NT2/D1 (cell line): ENCODE measurements around the gene CPXM2.

ENCODE experiments used
- DNase-seq: peaks from one replicate; pipeline ENCODE4 v3.0.0-alpha.2; 2011; ENCODE audit warnings: low read depth, low spot score
- H3K27me3 ChIP-seq: 2 replicates; pipeline ENCODE4 v1.6.0; 2011; ENCODE audit warnings: mild to moderate bottlenecking; ENCODE audit not compliant: insufficient read length, insufficient read depth
- H3K36me3 ChIP-seq: 2 replicates; pipeline ENCODE4 v1.6.1; 2011; ENCODE audit warnings: mild to moderate bottlenecking, low read length, mixed read lengths; ENCODE audit not compliant: insufficient read depth, insufficient read length
- H3K4me1 ChIP-seq: 2 replicates; pipeline ENCODE4 v1.5.1; 2011; ENCODE audit not compliant: insufficient read depth, insufficient read length
- H3K4me3 ChIP-seq: 2 replicates; pipeline ENCODE4 v1.5.1; 2011; ENCODE audit warnings: low read depth; ENCODE audit not compliant: insufficient read length
- H3K9ac ChIP-seq: 2 replicates; pipeline ENCODE4 v1.6.0; 2011; ENCODE audit warnings: low read depth; ENCODE audit not compliant: insufficient read length
- H3K9me3 ChIP-seq: 2 replicates; pipeline ENCODE4 v1.5.1; 2011; ENCODE audit warnings: mild to moderate bottlenecking, low read length; ENCODE audit not compliant: insufficient read depth
- SUZ12 ChIP-seq: IDR thresholded peaks from 2 replicates; pipeline ENCODE4 v1.6.1; 2011; ENCODE audit not compliant: insufficient read length, insufficient read depth; ENCODE audit errors: extremely low read depth
- YY1 ChIP-seq: IDR thresholded peaks from 2 replicates; pipeline ENCODE4 v1.6.1; 2011; ENCODE audit not compliant: insufficient read length, insufficient read depth
- ZNF274 ChIP-seq: IDR thresholded peaks from 2 replicates; pipeline ENCODE4 v1.6.1; 2011; ENCODE audit warnings: mild to moderate bottlenecking, low read depth, low read length

The CPXM2 gene

DNA sequence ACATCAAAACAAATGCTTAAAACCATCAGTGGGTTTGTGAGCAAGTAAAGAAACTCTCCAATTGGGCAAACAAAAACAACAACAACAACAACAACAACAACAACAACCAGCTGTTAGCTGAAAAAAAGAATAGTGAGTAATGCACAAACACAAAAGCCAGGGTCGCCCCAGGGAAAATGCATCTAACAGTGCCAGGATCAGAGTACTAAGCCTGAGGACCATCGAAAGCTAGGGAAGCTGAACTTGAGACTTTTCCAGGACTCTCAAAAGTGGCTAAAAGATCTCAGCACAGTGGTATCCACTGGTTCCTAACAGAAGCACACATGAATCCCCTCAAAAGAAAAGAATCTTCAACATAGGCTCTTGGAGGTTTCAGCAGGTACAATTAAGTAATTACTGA, 83.3 kb downstream of the CPXM2 start:
- Histone ChIP-seq H3K9me3 (peaks cover 7% of the 10 kb centered on the region; the same call in 1 of the 2 replicates), H3K36me3 (no peaks in the 10 kb centered on the region), H3K27me3 (no peaks in the 10 kb centered on the region), H3K9ac (no peak overlapping the region), H3K4me3 (no peak overlapping the region), H3K4me1 (no peaks in the 10 kb centered on the region)
- DNase-seq: no peak
- TF ChIP-seq SUZ12: no peak
- TF ChIP-seq YY1: no peak

DNA sequence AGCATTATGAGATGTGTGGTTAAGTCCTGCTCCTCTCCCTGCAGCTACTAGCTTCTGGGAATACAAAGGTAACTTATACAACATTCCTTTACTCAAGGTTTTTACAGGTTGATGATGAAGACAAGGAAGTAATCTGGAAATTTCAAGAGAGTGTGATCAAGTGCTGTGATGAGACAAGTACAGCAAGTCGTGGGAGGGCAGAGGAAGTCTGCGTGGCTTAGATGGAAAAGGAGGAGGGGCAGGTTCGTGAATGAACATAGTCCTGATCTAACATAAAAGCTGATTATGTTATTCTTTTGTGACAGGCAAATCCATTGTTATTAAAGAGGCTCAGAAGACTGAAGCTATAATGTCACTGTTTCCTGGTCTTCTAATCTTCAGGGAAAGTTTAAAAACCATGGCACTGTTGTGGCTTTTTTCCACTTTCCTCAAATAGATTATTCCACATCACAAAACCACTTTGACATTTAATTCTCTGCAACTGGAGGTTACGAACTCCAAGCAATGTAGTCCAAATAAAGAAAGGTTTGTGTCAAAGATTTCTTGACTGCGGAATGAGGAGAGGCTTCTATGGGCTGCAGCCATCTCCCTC, 84.1 kb downstream of the CPXM2 start:
- no peaks in the 10 kb centered on the region for H3K36me3 ChIP-seq
- H3K9ac ChIP-seq: no peak overlapping the region
- H3K4me1 ChIP-seq: no peaks in the 10 kb centered on the region
- H3K4me3 ChIP-seq: no peak overlapping the region
- DNase-seq: no peak
- TF ChIP-seq SUZ12 (no peak), ZNF274 (no peak), YY1 (no peak)
- peaks cover 7% of the 10 kb centered on the region; the same call in 1 of the 2 replicates for H3K9me3 ChIP-seq
- H3K27me3 ChIP-seq: no peaks in the 10 kb centered on the region

DNA sequence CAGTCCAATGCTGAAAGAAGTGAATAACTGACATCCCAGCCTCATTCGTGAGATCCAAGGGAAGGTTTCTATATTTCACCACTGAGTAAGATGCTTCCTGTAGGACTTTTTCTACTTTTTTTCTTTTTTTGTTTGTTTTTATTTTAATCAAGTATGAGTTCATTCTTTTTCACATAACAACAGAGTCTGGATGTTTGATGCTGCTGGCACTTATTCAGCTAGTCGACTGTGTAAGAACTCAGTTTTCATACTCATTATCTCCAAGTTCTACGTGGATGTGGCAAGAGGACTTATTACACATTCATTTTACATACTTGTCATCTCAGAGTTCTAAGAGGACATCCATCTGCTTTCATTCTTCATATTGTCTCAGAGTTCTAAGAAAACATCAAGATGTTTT, 86.9 kb downstream of the CPXM2 start:
- no peaks in the 10 kb centered on the region for H3K36me3 ChIP-seq
- H3K27me3 ChIP-seq: no peaks in the 10 kb centered on the region
- no peak overlapping the region for H3K4me3 ChIP-seq
- H3K9ac ChIP-seq: no peak overlapping the region
- no peak for TF ChIP-seq YY1
- TF ChIP-seq ZNF274: no peak
- no peak for TF ChIP-seq SUZ12
- no peaks in the 10 kb centered on the region for H3K4me1 ChIP-seq
- DNase-seq: no peak
- H3K9me3 ChIP-seq: peaks cover 12% of the 10 kb centered on the region

DNA sequence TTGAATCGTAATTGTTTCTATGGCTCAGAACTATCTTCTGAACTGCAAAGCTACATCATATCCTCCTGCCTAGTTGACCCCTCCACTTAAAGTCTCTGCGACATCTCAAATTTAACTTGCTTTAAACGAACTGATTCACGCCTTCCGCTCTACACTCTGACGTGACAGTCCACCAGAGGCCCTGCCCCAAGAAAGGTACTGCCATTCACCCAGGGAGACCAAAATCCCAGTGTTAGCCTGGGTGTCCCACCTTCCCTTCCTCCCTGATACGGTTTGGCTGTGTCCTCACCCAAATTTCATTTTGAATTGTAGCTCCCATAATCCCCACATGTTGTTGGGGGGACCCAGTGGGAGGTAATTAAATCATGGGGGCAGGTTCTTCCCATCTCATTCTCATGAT, 90.8 kb downstream of the CPXM2 start:
- Histone ChIP-seq H3K9me3 (peaks cover 22% of the 10 kb centered on the region; the same call in 1 of the 2 replicates), H3K9ac (no peak overlapping the region), H3K27me3 (no peaks in the 10 kb centered on the region), H3K4me3 (no peak overlapping the region), H3K36me3 (no peaks in the 10 kb centered on the region), H3K4me1 (peaks cover 2% of the 10 kb centered on the region)
- no peak for TF ChIP-seq YY1
- TF ChIP-seq ZNF274: no peak
- no peak for TF ChIP-seq SUZ12
- DNase-seq: no peak

DNA sequence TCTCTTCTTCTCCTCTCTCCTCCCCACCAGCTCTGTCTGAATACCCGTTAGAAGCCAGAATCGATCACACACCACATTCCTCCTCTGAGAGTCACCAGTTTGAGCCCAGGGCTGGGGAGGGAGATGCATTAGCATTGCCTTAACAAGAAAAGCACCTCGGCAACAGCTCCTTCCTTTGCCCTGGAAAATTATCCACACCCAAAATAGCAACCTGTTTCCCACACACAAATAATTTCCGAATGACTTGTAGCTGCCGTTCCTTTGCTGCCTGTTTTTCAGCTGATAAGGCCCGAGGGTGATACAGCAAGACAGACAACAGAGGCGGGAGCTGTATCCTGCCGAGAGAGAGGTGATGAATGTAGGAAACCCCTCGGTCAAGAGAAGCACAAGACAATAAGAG, 91.3 kb downstream of the CPXM2 start:
- H3K4me3 ChIP-seq: no peak overlapping the region
- H3K4me1 ChIP-seq: peaks cover 2% of the 10 kb centered on the region
- TF ChIP-seq SUZ12 (no peak), YY1 (no peak), ZNF274 (no peak)
- H3K36me3 ChIP-seq: no peaks in the 10 kb centered on the region
- H3K9me3 ChIP-seq: peaks cover 22% of the 10 kb centered on the region; the same call in 1 of the 2 replicates
- no peaks in the 10 kb centered on the region for H3K27me3 ChIP-seq
- H3K9ac ChIP-seq: no peak overlapping the region
- no peak for DNase-seq

DNA sequence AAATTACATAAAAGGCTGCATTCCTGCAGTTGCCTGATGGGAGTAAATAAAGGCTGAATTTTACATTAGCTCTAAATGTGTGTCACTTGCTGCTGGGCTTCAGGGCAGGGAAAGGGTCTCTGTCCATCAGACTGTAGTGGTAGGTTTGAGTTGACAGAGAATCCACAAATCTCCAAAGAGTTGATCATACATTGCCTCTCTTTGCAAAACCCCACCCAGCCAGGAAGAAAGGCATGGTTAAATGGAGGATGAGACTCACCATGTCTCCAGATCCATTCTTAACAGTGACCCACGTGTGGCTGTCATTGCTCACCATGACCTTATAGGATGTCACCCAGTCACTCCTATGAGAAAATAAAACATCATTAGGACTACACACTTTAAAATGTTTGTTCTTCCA, 92.8 kb downstream of the CPXM2 start:
- H3K9ac ChIP-seq: no peak overlapping the region
- no peaks in the 10 kb centered on the region for H3K36me3 ChIP-seq
- peaks cover 22% of the 10 kb centered on the region; the same call in 1 of the 2 replicates for H3K9me3 ChIP-seq
- H3K27me3 ChIP-seq: no peaks in the 10 kb centered on the region
- TF ChIP-seq SUZ12: no peak
- TF ChIP-seq ZNF274: no peak
- TF ChIP-seq YY1: no peak
- DNase-seq: no peak
- no peak overlapping the region for H3K4me3 ChIP-seq
- peaks cover 2% of the 10 kb centered on the region for H3K4me1 ChIP-seq

DNA sequence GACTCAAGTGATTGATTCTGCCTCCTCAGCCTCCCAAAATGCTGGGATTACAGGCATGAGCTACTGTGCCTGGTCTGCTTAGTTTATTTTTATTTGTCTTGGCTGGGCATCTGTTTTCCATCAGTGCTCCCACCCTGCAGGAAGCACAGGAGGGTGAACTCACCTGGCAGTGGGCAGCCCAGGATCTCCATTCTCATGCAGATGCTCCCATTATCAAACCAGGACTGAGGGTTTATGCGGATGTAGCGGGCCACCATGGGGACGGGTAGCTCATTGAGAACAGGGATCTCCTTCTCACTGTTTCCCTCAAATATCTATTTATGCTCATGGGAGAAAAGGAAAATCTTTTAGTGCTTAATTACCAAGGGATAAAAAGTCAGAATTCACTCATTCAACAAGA, 93.8 kb downstream of the CPXM2 start:
- Histone ChIP-seq H3K9ac (no peak overlapping the region), H3K27me3 (no peaks in the 10 kb centered on the region), H3K9me3 (peaks cover 22% of the 10 kb centered on the region; the same call in 1 of the 2 replicates), H3K36me3 (no peaks in the 10 kb centered on the region), H3K4me1 (peaks cover 2% of the 10 kb centered on the region), H3K4me3 (no peak overlapping the region)
- DNase-seq: no peak
- TF ChIP-seq ZNF274 (no peak), YY1 (no peak), SUZ12 (no peak)
